GM23248 (cell line): Measurements from ENCODE around the gene CA5A. TPM values are rescaled to one million over a fixed set of nuclear protein-coding genes. Genes with fewer than 3 reads are reported as not detected.
A peak's percentile ranks its signal among the peaks of the same experiment; 100 is the strongest.
"Not testable (repeated sequence)": the region's sequence is repeated elsewhere in the genome, so short reads cannot be mapped to it uniquely, and the experiment has no call there.

Experiments used
- DNase-seq: peaks from one replicate; pipeline ENCODE4 v3.0.0-alpha.2; 2015
- H2AFZ ChIP-seq: fragments of 200-600 bp; sonication (generic); 2 replicates; pipeline ENCODE4 v1.6.1; 2016; ENCODE audit warnings: antibody characterized with exemption
- H3F3A ChIP-seq: fragments of 200-600 bp; sonication (generic); 2 replicates; pipeline ENCODE4 v1.6.1; 2016; ENCODE audit warnings: mild to moderate bottlenecking, antibody characterized with exemption, mixed run types; ENCODE audit not compliant: insufficient read depth
- H3K27ac ChIP-seq: fragments of 200-600 bp; sonication (generic); 2 replicates; pipeline ENCODE4 v1.5.1; 2016; ENCODE audit warnings: mild to moderate bottlenecking
- H3K27me3 ChIP-seq: fragments of 200-600 bp; sonication (generic); replicated peaks from 2 replicates; pipeline ENCODE4 v1.6.1; 2016; ENCODE audit warnings: mild to moderate bottlenecking; ENCODE audit not compliant: insufficient read depth
- H3K36me3 ChIP-seq: fragments of 200-600 bp; sonication (generic); 2 replicates; pipeline ENCODE4 v1.6.1; 2016; ENCODE audit warnings: low read depth, mild to moderate bottlenecking
- H3K4me1 ChIP-seq: fragments of 200-600 bp; sonication (generic); 2 replicates; pipeline ENCODE4 v1.6.1; 2016; ENCODE audit warnings: mild to moderate bottlenecking; ENCODE audit not compliant: insufficient read depth
- H3K4me2 ChIP-seq: fragments of 200-600 bp; sonication (generic); one replicate; pipeline ENCODE4 v1.6.1; 2016; ENCODE audit warnings: mild to moderate bottlenecking; ENCODE audit not compliant: unreplicated experiment
- H3K4me3 ChIP-seq: fragments of 200-600 bp; sonication (generic); 2 replicates; pipeline ENCODE4 v1.5.1; 2016; ENCODE audit warnings: mild to moderate bottlenecking
- H3K79me2 ChIP-seq: fragments of 200-600 bp; sonication (generic); 2 replicates; pipeline ENCODE4 v1.6.1; 2016; ENCODE audit warnings: mild to moderate bottlenecking; ENCODE audit not compliant: insufficient read depth
- H3K9ac ChIP-seq: fragments of 200-600 bp; sonication (generic); 2 replicates; pipeline ENCODE4 v1.6.1; 2016; ENCODE audit warnings: mild to moderate bottlenecking
- H3K9me2 ChIP-seq: fragments of 200-600 bp; sonication (generic); 2 replicates; pipeline ENCODE4 v1.6.1; 2016; ENCODE audit warnings: mixed run types, mild to moderate bottlenecking, moderate library complexity; ENCODE audit not compliant: insufficient read depth
- H3K9me3 ChIP-seq: fragments of 200-600 bp; sonication (generic); one replicate; pipeline ENCODE4 v1.6.1; 2017; ENCODE audit warnings: low read depth
- H4K20me1 ChIP-seq: fragments of 200-600 bp; sonication (generic); 2 replicates; pipeline ENCODE4 v1.6.0; 2016; ENCODE audit not compliant: insufficient read depth
- EZH2 ChIP-seq: fragments of 200-600 bp; sonication (generic); IDR thresholded peaks from 2 replicates; pipeline ENCODE4 v1.6.1; 2018; ENCODE audit warnings: antibody characterized with exemption, mild to moderate bottlenecking; ENCODE audit not compliant: insufficient read depth, poor library complexity, severe bottlenecking
- EZH2phosphoT487 ChIP-seq: fragments of 200-600 bp; sonication (generic); IDR thresholded peaks from 2 replicates; pipeline ENCODE4 v1.6.1; 2018; ENCODE audit warnings: antibody characterized with exemption, moderate library complexity, mild to moderate bottlenecking, low read depth; ENCODE audit not compliant: insufficient read depth
- WGBS, 2 experiments: methylation state at CpG; one replicate each; pipeline ENCODE4 v1.1.6; 2015 to 2017; ENCODE audit warnings: low lambda C conversion rate in 2 of 2, low coverage in 1 of 2; ENCODE audit errors: missing lambda C conversion rate in 2 of 2; 5-methylcytosine and 5-hydroxymethylcytosine counted together
- in situ Hi-C: fragments of 300-500 bp; cut with MboI; formaldehyde crosslinking; loops from 2 replicates; pipeline ENCODE4 v1.15.0; 2020
- polyA plus RNA-seq: library from polyadenylated mRNA; unstranded; fragments of >200 nt; fragmentation: Nextera tagmentation; extraction: Ambion mirVana; gene quantifications from 2 replicates; pipeline ENCODE4 v1.2.1, GENCODE V29; 2016
- total RNA-seq: library from RNA; depleted of rRNA; stranded (reverse); fragments of >200 nt; shearing (Covaris generic); gene quantifications from 2 replicates; pipeline ENCODE4 v1.2.3, GENCODE V29; 2014; rRNA removed

CA5A gene
- total RNA-seq (not detected in 2 replicates), polyA plus RNA-seq (not detected in 2 replicates)

DNA sequence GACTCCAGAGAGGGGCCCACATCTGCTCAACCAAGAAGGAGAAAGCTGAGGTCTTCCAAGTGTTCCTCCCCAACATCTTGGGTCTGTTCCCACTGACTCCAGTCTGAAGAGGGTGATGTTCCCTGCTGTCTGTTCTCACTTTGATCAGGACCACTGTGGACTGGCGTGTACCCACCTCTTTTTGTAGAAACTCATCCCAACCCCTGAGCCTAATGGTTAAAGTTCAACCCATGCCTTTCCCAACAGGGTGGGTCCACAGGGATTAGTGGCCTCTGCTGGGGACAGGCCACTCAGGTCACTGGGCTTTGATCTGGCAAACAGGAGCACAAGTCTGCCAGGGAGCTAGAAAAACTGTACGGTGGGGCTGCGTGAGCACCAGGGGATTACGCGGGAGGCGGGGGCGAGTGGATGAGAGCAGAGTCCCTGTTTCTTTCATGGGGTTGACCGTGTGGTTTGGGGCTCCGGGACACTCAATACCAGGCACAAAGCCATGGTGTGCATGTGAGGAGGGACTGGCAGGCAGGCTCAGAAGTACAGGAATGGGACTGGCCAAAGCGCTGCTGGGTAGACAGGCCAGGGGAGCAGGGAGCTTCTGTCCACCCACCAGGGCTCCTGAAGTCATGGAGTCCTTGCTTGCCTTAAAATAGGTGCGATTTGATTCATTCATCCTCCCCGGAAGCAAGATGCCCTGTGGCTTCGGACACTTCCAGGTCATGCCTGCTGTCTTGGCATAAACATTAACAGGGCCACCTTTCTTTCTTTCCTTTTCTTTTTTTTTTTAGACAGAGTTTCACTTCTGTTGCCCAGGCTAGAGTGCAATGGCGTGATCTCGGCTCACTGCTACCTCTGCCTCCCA, at the start of gene CA5A:
CA5A (minus strand) TSS at position 155 of the 856 bp plus-strand sequence; CDS start at position 76, 79 bp downstream.
- H3F3A ChIP-seq: no peaks in the 10 kb centered on the region
- no peaks in the 10 kb centered on the region for H3K27me3 ChIP-seq
- no peaks in the 10 kb centered on the region for H3K9me3 ChIP-seq
- H3K27ac ChIP-seq: no peak within 1 kb of the TSS
- no peaks in the 10 kb centered on the region for H4K20me1 ChIP-seq
- no peak within 1 kb of the TSS for H2AFZ ChIP-seq
- no peak for DNase-seq
- no peak within 1 kb of the TSS for H3K4me2 ChIP-seq
- H3K9ac ChIP-seq: no peak within 1 kb of the TSS
- in situ Hi-C loops: no loop called here
- H3K4me3 ChIP-seq: no peak within 1 kb of the TSS
- H3K79me2 ChIP-seq: no peaks in the 10 kb centered on the region
- 89 to 90% methylated on average over 14 to 15 of the region's 15 CpGs for WGBS, 2 experiments
- TF ChIP-seq EZH2: no peak
- no peak for TF ChIP-seq EZH2phosphoT487
- H3K9me2 ChIP-seq: no peaks in the 10 kb centered on the region
- H3K36me3 ChIP-seq: no peaks in the 10 kb centered on the region
- H3K4me1 ChIP-seq: no peaks in the 10 kb centered on the region

DNA sequence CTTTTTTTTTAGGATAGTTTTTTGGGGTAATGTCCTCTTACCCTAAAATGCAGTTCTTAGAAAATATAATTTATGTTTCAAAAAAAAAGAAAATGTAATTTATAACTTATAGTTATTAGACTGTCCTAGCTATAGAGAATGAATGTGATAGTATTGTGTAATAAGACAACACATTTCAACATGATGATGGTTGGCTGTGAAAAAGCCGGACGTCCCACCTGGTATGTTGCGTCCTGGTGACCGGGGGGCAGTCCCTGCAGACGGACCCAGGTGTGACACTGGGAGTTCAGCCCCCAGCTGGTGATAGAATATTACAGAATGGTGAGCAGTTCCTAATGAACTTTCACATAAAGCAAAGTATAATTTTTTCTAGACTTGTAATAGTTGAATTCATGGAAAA, 49.2 kb upstream of the CA5A start:
- H3K27me3 ChIP-seq: not testable (repeated sequence)

DNA sequence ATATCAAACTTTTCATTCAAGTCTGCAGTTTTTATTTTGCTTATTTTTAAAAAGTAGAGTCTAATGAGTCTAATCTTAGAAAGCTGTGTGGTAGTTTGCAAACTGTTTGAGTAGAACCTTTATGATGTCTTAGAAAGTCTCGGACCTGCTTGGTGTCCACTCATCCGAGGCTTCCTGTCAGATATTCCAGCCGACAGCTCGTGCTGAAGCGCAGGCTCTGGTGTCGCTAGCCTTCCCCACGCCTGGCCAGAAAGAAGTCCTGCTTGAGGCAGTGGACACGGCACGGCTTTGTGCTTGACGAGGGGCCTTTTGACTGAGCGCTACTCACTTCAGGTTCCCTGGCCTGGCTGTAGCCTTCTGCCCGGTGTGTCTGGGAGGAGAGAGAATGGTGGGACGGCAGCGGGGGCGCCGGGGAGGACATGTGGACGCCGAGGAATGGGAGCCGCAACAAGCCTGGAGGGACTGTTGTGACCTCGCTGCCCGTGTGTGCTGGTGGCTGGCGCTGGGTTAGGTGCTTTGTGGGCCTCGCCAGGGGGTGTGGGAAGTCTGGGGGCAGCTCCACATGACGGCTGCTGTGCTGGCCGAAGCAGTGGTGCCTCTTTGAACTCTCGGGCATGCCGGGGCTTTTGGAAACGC, 48.4 kb upstream of the CA5A start:
- 96% methylated on average over 26 to 28 of the region's 28 CpGs for WGBS, 2 experiments
- no peak for DNase-seq

More for the DNA sequence above, 49.2 kb upstream of the CA5A start:
- H3K79me2 ChIP-seq, H3K27ac ChIP-seq, DNase-seq, H2AFZ ChIP-seq, H3K36me3 ChIP-seq, H3K9ac ChIP-seq, H3F3A ChIP-seq, H3K4me2 ChIP-seq, H3K9me2 ChIP-seq, H3K4me3 ChIP-seq, H4K20me1 ChIP-seq, in situ Hi-C loops, H3K9me3 ChIP-seq: not testable (repeated sequence)
- H3K4me1 ChIP-seq: peaks cover 13% of the 10 kb centered on the region
- WGBS, 2 experiments: 91% methylated on average over 5 of the region's 5 CpGs

GRCh38 chr16:87984180-87984579, 47.9 kb upstream of the CA5A start:
- H3K4me3 ChIP-seq, H3K9me2 ChIP-seq, H2AFZ ChIP-seq, H4K20me1 ChIP-seq, DNase-seq, H3K27me3 ChIP-seq, in situ Hi-C loops, H3K9me3 ChIP-seq, H3K36me3 ChIP-seq, H3K79me2 ChIP-seq, H3K4me2 ChIP-seq, H3F3A ChIP-seq: not testable (repeated sequence)
- peak overlapping the region; percentile 65 for H3K27ac ChIP-seq
- WGBS, 2 experiments: 70 to 74% methylated on average over 15 of the region's 15 CpGs
- peak overlapping the region; percentile 58 for H3K9ac ChIP-seq
- H3K4me1 ChIP-seq: peaks cover 13% of the 10 kb centered on the region

More for the DNA sequence above, 48.4 kb upstream of the CA5A start:
- Histone ChIP-seq H3K9me2 (no peaks in the 10 kb centered on the region), H2AFZ (no peak overlapping the region), H3K79me2 (peaks cover 2% of the 10 kb centered on the region; the same call in 1 of the 2 replicates), H3K9ac (no peak overlapping the region), H3K36me3 (peaks cover 4% of the 10 kb centered on the region; the same call in 1 of the 2 replicates), H3K27ac (no peak overlapping the region), H3F3A (peaks cover 5% of the 10 kb centered on the region; the same call in 1 of the 2 replicates), H3K4me1 (peaks cover 13% of the 10 kb centered on the region), H3K4me2 (no peak overlapping the region), H3K27me3 (no peaks in the 10 kb centered on the region), H3K9me3 (no peaks in the 10 kb centered on the region), H4K20me1 (no peaks in the 10 kb centered on the region), H3K4me3 (no peak overlapping the region)
- in situ Hi-C loops: no loop called here
- TF ChIP-seq EZH2phosphoT487 (no peak), EZH2 (no peak)

DNA sequence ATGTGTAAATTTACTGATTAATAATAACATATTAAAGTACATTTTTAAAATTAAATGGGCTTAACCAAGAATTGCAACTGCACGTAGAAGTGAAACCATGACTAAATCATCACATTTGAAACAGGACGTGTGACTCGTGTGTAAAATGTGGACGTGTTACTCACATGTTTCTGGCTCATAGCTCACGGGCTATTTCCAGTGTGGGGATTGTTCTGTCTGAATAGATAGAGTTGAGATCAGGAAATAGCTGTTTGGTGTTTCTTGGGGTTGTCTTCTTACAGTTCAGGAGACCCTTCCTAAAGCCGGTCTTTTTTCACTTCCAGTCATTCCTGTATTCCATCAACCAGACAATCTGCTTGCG, 47.4 kb upstream of the CA5A start:
- 19 to 28% methylated on average over 7 of the region's 7 CpGs for WGBS, 2 experiments
- H2AFZ ChIP-seq, H4K20me1 ChIP-seq, H3K9me3 ChIP-seq, H3K9me2 ChIP-seq, in situ Hi-C loops, H3K27me3 ChIP-seq, H3K36me3 ChIP-seq, H3F3A ChIP-seq: not testable (repeated sequence)
- Histone ChIP-seq H3K4me3 (peak overlapping the region; percentile 5; the same call in 1 of the 2 replicates), H3K4me1 (peaks cover 13% of the 10 kb centered on the region), H3K79me2 (peaks cover 13% of the 10 kb centered on the region; the same call in 1 of the 2 replicates), H3K9ac (peak overlapping the region; percentile 58), H3K27ac (peak overlapping the region; percentile 65), H3K4me2 (peak overlapping the region; percentile 25)
- peak; percentile 77 for DNase-seq

GRCh38 chr16:87983072-87983736, 46.9 kb upstream of the CA5A start:
- peaks cover 16% of the 10 kb centered on the region; the same call in 1 of the 2 replicates for H3K79me2 ChIP-seq
- 10 to 18% methylated on average over 17 to 20 of the region's 20 CpGs for WGBS, 2 experiments
- H3K27me3 ChIP-seq, H3K9me3 ChIP-seq, H3K36me3 ChIP-seq, H3F3A ChIP-seq, H3K9me2 ChIP-seq, H4K20me1 ChIP-seq, in situ Hi-C loops: not testable (repeated sequence)
- peak overlapping the region; percentile 5; the same call in 1 of the 2 replicates for H3K4me3 ChIP-seq
- H3K27ac ChIP-seq: peak overlapping the region; percentile 65
- H3K4me2 ChIP-seq: peak overlapping the region; percentile 25
- H3K4me1 ChIP-seq: peaks cover 13% of the 10 kb centered on the region
- DNase-seq: peak; percentile 41
- H3K9ac ChIP-seq: peak overlapping the region; percentile 58
- H2AFZ ChIP-seq: 0 out of 2 replicates have a peak overlapping the region, but pooled peaks have one; percentile 38
